Smooth muscle cell (in vitro differentiated cells): ENCODE data around the gene UNKL. TPM values are rescaled to one million over a fixed set of nuclear protein-coding genes. Genes with fewer than 3 reads are reported as not detected.

ENCODE experiments used
- DNase-seq: peaks from one replicate; lab custom pipeline; 2025; ENCODE audit not compliant: unreplicated experiment; lab: John Stamatoyannopoulos, UW
- H2AFZ ChIP-seq: fragments of 200-600 bp; sonication (generic); 2 replicates; pipeline ENCODE4 v1.6.0; 2016; ENCODE audit warnings: antibody characterized with exemption, low read depth, mild to moderate bottlenecking
- H3F3A ChIP-seq: fragments of 200-600 bp; sonication (generic); 2 replicates; pipeline ENCODE4 v1.6.0; 2017; ENCODE audit warnings: antibody characterized with exemption, low read depth
- H3K27ac ChIP-seq: fragments of 200-600 bp; sonication (generic); 2 replicates; pipeline ENCODE4 v1.5.1; 2016; ENCODE audit warnings: low read depth, mild to moderate bottlenecking
- H3K27me3 ChIP-seq: fragments of 200-600 bp; sonication (generic); 2 replicates; pipeline ENCODE4 v1.6.1; 2016; ENCODE audit warnings: low read depth, mild to moderate bottlenecking
- H3K36me3 ChIP-seq: fragments of 200-600 bp; sonication (generic); 2 replicates; pipeline ENCODE4 v1.5.1; 2016; ENCODE audit warnings: low read depth
- H3K4me1 ChIP-seq: fragments of 200-600 bp; sonication (generic); 2 replicates; pipeline ENCODE4 v1.5.1; 2016; ENCODE audit warnings: low read depth
- H3K4me2 ChIP-seq: fragments of 200-600 bp; sonication (generic); 2 replicates; pipeline ENCODE4 v1.6.0; 2016; ENCODE audit warnings: mild to moderate bottlenecking
- H3K4me3 ChIP-seq: fragments of 200-600 bp; sonication (generic); 2 replicates; pipeline ENCODE4 v1.5.1; 2016; ENCODE audit warnings: mild to moderate bottlenecking
- H3K79me2 ChIP-seq: fragments of 200-600 bp; sonication (generic); 2 replicates; pipeline ENCODE4 v1.6.0; 2016; ENCODE audit warnings: low read depth, mild to moderate bottlenecking
- H3K9ac ChIP-seq: fragments of 200-600 bp; sonication (generic); 2 replicates; pipeline ENCODE4 v1.6.0; 2016; ENCODE audit warnings: low read depth
- H3K9me3 ChIP-seq: fragments of 200-600 bp; sonication (generic); replicated peaks from 2 replicates; pipeline ENCODE4 v1.5.1; 2016; ENCODE audit warnings: low read depth
- H4K20me1 ChIP-seq: fragments of 200-600 bp; sonication (generic); 2 replicates; pipeline ENCODE4 v1.6.0; 2016; ENCODE audit warnings: low read depth
- CTCF ChIP-seq: fragments of 200-600 bp; sonication (generic); IDR thresholded peaks from 2 replicates; pipeline ENCODE4 v1.5.1; 2017; ENCODE audit warnings: borderline replicate concordance, mild to moderate bottlenecking, antibody characterized with exemption; ENCODE audit not compliant: insufficient read depth, poor library complexity, severe bottlenecking
- WGBS: methylation state at CpG from one replicate; pipeline ENCODE4 v1.1.7; 2016; ENCODE audit warnings: low lambda C conversion rate; 5-methylcytosine and 5-hydroxymethylcytosine counted together
- polyA plus RNA-seq: library from polyadenylated mRNA; unstranded; fragments of >200 nt; fragmentation: Nextera tagmentation; extraction: Ambion mirVana; gene quantifications from 2 replicates; pipeline ENCODE4 v1.2.1, GENCODE V29; 2016
- total RNA-seq: library from RNA; depleted of rRNA; stranded (reverse); fragments of >200 nt; gene quantifications from 2 replicates; pipeline ENCODE4 v1.2.3, GENCODE V29; 2014

UNKL gene
- total and polyA plus RNA-seq, 2 experiments from 2014 or later = 5.2 to 6.2 TPM

DNA sequence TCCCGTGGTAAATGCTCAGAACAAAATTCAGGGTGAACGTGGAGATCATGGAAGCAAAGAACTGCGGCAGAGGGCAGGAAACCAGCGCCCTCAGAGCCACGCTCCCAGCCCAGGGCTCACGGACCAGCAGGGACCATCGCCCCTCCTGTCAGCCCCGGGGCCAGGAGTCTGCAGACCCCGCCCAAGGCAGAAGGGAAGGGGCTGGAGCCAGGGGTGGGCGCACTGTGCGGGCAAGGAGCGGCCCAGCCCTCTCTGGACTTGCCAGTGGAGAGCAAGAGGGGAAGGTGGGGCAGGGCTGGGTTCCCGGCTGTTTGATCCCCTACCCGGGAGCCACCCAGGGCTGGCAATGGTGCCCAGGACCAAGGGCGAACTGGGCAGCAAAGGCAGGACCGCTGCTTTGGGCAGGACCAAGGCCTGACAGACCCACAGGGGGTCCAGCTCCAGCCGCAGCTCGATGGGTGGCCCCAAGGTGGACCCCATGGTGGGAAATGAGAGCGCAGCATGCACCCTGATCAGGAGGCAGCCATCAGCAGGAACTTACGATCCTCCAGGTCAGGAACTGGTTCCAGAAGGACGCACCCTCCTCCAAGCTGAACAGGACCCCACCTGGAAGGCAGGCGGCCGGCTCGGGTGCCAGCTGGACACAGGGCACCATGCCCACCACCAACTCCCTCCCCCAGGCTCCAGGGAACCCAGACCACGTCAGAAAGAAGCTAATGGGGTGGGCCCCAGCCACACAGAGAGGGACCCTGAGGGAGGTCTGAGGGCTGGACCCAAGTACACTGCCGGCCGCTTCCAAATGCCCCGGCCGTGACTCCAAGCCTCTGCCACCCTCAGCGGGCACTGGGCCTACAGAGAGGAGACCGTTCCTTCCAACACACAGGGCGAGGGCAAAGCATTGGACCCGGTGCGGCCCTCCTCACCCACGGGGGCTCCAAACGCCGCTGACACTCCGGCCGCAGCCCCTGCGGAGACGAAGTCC lies 41.0 kb upstream of the UNKL start:
- H3F3A ChIP-seq = no peaks in the 10 kb centered on the region
- no peak overlapping the region for H3K4me2 ChIP-seq
- H2AFZ ChIP-seq = no peak overlapping the region
- no peaks in the 10 kb centered on the region for H3K27me3 ChIP-seq
- H3K4me1 ChIP-seq = no peaks in the 10 kb centered on the region
- H3K79me2 ChIP-seq = no peaks in the 10 kb centered on the region
- no peaks in the 10 kb centered on the region for H3K9me3 ChIP-seq
- H3K4me3 ChIP-seq = no peak overlapping the region
- no peaks in the 10 kb centered on the region for H3K36me3 ChIP-seq
- H3K9ac ChIP-seq = no peak overlapping the region
- no peak overlapping the region for H3K27ac ChIP-seq
- H4K20me1 ChIP-seq = no peaks in the 10 kb centered on the region
- no peak for TF ChIP-seq CTCF
- DNase-seq = no peak
- 96% methylated on average over 37 of the region's 41 CpGs for WGBS

- no peak overlapping the region for H3K27ac ChIP-seq
- H3K4me3 ChIP-seq = no peak overlapping the region
- H3F3A ChIP-seq = no peaks in the 10 kb centered on the region
- no peaks in the 10 kb centered on the region for H3K27me3 ChIP-seq
- H3K79me2 ChIP-seq = no peaks in the 10 kb centered on the region
- no peaks in the 10 kb centered on the region for H3K9me3 ChIP-seq
- no peak for TF ChIP-seq CTCF
- H2AFZ ChIP-seq = no peak overlapping the region
- H3K36me3 ChIP-seq = no peaks in the 10 kb centered on the region
- H3K4me1 ChIP-seq = no peaks in the 10 kb centered on the region
- DNase-seq = no peak
- H3K4me2 ChIP-seq = no peak overlapping the region
- H4K20me1 ChIP-seq = no peaks in the 10 kb centered on the region
- H3K9ac ChIP-seq = no peak overlapping the region
- WGBS = 92% methylated on average over 16 of the region's 17 CpGs
Observed at GRCh38 chr16:1454561-1454960, 40.1 kb upstream of the UNKL start.

GRCh38 chr16:1453316-1453715 lies 38.8 kb upstream of the UNKL start:
- no peak overlapping the region for H2AFZ ChIP-seq
- no peaks in the 10 kb centered on the region for H3K9me3 ChIP-seq
- no peak overlapping the region for H3K27ac ChIP-seq
- no peak overlapping the region for H3K4me2 ChIP-seq
- H3K9ac ChIP-seq = no peak overlapping the region
- H3F3A ChIP-seq = no peaks in the 10 kb centered on the region
- H3K36me3 ChIP-seq = no peaks in the 10 kb centered on the region
- no peaks in the 10 kb centered on the region for H4K20me1 ChIP-seq
- H3K4me3 ChIP-seq = no peak overlapping the region
- no peak for TF ChIP-seq CTCF
- H3K79me2 ChIP-seq = no peaks in the 10 kb centered on the region
- WGBS = 99% methylated on average over 19 of the region's 19 CpGs
- H3K27me3 ChIP-seq = no peaks in the 10 kb centered on the region
- no peaks in the 10 kb centered on the region for H3K4me1 ChIP-seq
- no peak for DNase-seq
